ENCODE results near the gene LHFPL3. TPM values are rescaled to one million over a fixed set of nuclear protein-coding genes. Genes with fewer than 3 reads are reported as not detected.

Gene LHFPL3
- total and polyA plus RNA-seq, 2 of the 13 experiments (the other 11 are each of a cell fraction or from before 2014, with no cell fraction given), result not detected

GRCh38 chr7:104838537-104839299 is 510.3 kb downstream of the LHFPL3 start:
- no peak for ATAC-seq
- Histone ChIP-seq H3K4me1 (ENCODE audit: insufficient read depth, low read length) (no peaks in the 10 kb centered on the region), H3K27ac (ENCODE audit: extremely low read length, insufficient read depth, low read length) (no peak overlapping the region), H3K79me2 (ENCODE audit: insufficient read depth, low read length) (no peaks in the 10 kb centered on the region), H4K20me1 (ENCODE audit: insufficient read depth, low read length) (no peaks in the 10 kb centered on the region), H3K9me3 (ENCODE audit: low read length) (no peaks in the 10 kb centered on the region), H3K4me3 (replicated peaks in 1 of 3; ENCODE audit: insufficient read depth in 1 of 3, low read depth in 2 of 3, low read length in 3 of 3) (no peak overlapping the region), H3K36me3 (replicated peaks in 1 of 2; ENCODE audit: control insufficient read depth in 1 of 2, insufficient read depth in 2 of 2, low read length in 2 of 2) (no peaks in the 10 kb centered on the region), H2AFZ (ENCODE audit: low read length) (no peak overlapping the region), H3K9ac (ENCODE audit: insufficient read depth, low read depth, low read length) (no peak overlapping the region), H3K27me3 (ENCODE audit: control insufficient read depth in 1 of 2, insufficient read depth in 2 of 2, low read length in 2 of 2) (peaks cover 0 to 3% of the 10 kb centered on the region in 2 experiments; a peak in 1 of 5 replicates), H3K4me2 (ENCODE audit: low read depth, low read length) (no peak overlapping the region)
- BruUV-seq (replicated peaks), result no TSS peak
- WGBS (ENCODE audit: low lambda C conversion rate), result 8% methylated on average over 3 of the region's 3 CpGs
- TF ChIP-seq ZNF543 (CRISPR knock-in tag; IDR thresholded peaks at IDR 0.05) (no peak), SRY (CRISPR knock-in tag; IDR thresholded peaks at IDR 0.05) (no peak), ZNF333 (CRISPR knock-in tag; IDR thresholded peaks at IDR 0.05; ENCODE audit: borderline replicate concordance) (no peak), ATF6 (CRISPR knock-in tag; conservative IDR thresholded peaks at IDR 0.05) (no peak), RAD51 (IDR thresholded peaks at IDR 0.05; ENCODE audit: borderline replicate concordance) (no peak), ZNF577 (CRISPR knock-in tag; IDR thresholded peaks at IDR 0.05; ENCODE audit: borderline replicate concordance, low read depth) (no peak), ZNF773 (CRISPR knock-in tag; IDR thresholded peaks at IDR 0.05; ENCODE audit: borderline replicate concordance) (no peak), RXRB (CRISPR knock-in tag; IDR thresholded peaks at IDR 0.05; ENCODE audit: borderline replicate concordance) (no peak), POLR2G (IDR thresholded peaks at IDR 0.05; ENCODE audit: low read depth, low read length) (no peak)
- TF ChIP-seq, protein P1, sequence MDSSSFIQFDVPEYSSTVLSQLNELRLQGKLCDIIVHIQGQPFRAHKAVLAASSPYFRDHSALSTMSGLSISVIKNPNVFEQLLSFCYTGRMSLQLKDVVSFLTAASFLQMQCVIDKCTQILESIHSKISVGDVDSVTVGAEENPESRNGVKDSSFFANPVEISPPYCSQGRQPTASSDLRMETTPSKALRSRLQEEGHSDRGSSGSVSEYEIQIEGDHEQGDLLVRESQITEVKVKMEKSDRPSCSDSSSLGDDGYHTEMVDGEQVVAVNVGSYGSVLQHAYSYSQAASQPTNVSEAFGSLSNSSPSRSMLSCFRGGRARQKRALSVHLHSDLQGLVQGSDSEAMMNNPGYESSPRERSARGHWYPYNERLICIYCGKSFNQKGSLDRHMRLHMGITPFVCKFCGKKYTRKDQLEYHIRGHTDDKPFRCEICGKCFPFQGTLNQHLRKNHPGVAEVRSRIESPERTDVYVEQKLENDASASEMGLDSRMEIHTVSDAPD (CRISPR knock-in tag; IDR thresholded peaks at IDR 0.05), result no peak
- TF ChIP-seq, protein P2, sequence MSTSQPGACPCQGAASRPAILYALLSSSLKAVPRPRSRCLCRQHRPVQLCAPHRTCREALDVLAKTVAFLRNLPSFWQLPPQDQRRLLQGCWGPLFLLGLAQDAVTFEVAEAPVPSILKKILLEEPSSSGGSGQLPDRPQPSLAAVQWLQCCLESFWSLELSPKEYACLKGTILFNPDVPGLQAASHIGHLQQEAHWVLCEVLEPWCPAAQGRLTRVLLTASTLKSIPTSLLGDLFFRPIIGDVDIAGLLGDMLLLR (CRISPR knock-in tag; IDR thresholded peaks at IDR 0.05), result no peak
- in situ Hi-C loops (cut with HindIII; ENCODE audit: extremely low pct_ligation_motif_present, low pct_unique_long_range_greater_than_20kb) (loop anchor here (25.0 kb wide), 1 partner anchor 501 kb away; the partner anchor contains the start of gene LHFPL3), intact Hi-C loops (cut with micrococcal nuclease; ENCODE audit: unreplicated experiment) (no loop called here)
- DNase-seq (ENCODE audit: low spot score), result no peak
- ChIA-PET CTCF (ENCODE audit: low intra/inter-chr PET ratio, low total read pairs) (no interaction called here), POLR2A (no interaction called here)
- no peak for FAIRE-seq
